Stimulated activated CD4-positive, alpha-beta T cell treated with anti-CD3 and anti-CD28 coated beads, Interleukin-1b, Interleukin-23, amount 100 ng/mL, for 1 hour (primary cell): ENCODE measurements around the gene EIF4G1.
A peak's percentile ranks its signal among the peaks of the same experiment; 100 is the strongest.

Source experiments
- DNase-seq, 2 donors: peaks; one replicate each; pipeline ENCODE4 v3.0.0-alpha.2; 2020; ENCODE audit warnings: low read depth in 2 of 2

EIF4G1 gene

DNA sequence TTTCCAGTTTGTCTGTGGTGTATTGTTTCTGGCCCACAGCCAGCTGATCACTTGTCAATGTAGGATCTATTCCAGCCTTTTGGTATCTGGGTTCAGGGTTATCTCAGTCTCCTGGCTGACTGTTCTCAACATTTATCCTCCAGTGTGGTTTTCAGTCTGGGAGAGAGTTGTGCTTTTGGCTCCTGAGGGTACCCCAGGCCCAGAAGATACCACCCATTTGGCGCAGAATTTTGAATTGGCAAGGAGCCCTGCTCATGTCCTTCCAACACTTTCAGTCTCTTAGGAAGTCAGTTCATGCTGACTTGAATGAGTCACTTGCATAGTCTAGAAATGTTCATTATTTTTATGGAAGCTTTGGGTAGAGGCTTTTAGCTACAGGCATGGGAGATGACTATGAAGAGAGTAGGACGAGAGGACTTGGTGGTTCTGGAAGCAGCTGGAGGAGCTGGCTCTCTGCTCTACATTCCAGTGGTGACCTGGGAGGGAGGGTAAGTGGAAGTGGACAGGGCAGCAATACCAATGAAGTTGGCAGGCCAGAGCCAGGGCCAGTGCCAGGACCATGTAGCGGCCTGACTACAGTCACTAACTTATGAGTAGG, 54.3 kb downstream of the EIF4G1 start:
- no peak for DNase-seq

DNA sequence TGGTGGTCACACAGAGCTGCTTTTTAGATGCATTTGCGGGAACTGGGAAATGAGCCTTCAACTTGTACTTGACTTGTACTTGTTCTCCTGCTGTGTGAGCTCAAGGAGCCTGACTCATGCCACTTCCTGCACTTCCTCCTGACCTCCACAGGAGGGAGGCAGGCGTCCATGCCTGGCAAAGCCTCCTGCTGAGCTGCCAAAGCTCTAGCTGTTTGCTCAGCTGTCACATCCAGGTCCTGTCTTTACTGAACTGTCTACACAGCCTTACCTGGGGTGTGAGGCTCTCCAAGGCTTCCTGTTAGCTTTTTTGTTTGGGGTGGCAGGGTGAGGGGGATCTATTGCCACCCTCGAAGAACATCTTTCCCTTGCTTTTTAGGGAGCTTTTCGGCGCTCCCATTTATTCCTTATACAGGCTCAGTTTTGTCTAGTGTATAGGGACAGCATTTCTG, 57.2 kb downstream of the EIF4G1 start:
- peak in 1 of 2 donors; percentile 41 for DNase-seq

DNA sequence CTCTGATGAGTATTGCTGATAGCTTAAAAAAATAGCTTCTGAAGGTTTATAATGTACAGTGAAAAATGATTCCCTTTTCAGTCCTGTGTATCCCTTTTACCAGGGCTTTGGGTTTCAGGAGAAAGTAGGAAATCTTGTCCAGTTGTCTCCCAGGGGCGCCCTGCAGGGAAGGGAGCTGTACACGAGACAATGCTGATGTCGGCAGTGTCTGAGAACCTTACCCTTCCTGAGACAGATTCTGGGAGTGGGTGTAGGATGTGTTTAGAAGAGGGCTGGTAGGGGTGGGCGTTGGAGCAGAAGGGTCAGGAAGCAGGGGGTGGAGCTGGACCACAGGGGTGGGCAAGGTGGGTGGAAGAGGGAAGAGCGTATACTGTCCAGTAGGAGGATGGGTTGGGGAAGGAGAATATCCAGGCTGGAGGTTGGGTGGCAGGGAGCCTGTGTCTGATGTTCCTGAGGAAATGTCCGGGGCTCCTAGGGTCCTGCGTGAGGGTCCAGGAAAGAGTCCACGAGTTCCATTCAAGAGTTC, 58.0 kb downstream of the EIF4G1 start:
- no peak for DNase-seq

DNA sequence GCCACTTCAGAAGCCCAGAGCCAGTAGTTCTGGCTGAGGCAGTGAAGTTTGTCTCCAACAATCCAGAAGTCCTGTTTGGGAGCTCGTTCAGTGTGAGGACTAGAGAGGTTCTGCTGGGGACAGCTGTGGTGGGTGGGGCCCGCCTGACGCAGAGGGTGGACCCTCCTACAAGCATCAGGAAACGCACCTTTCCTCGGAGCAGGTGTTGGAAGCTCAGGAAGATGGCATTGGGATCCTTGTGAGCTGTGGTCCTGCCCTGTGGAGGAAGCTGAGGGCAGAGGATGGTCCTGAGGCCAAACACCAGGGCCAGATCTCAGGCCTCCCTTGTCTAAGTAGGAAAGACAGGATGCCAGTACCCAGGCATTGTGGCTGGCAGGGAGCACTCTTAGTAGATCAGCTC, 58.5 kb downstream of the EIF4G1 start:
- no peak for DNase-seq

DNA sequence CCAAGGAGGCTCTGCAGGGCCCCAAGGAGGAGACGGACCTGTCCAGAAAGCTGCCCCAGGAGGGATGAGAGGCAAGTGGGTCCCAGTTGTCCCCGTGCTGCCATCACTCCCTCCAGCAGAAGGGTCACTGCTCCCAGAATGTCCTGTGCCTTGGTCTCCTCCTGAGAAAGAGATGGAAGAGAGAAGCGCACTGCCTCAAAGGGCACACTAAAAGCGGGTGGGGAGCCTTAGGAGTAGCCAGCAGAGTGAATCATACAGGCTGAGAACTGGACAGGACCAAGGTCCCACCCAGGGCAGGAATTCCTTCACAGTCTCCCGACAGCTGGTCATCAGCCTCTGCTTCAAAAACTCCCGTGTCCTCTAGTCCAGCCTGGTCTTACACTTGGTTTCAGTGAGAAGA, 59.0 kb downstream of the EIF4G1 start:
- no peak for DNase-seq

DNA sequence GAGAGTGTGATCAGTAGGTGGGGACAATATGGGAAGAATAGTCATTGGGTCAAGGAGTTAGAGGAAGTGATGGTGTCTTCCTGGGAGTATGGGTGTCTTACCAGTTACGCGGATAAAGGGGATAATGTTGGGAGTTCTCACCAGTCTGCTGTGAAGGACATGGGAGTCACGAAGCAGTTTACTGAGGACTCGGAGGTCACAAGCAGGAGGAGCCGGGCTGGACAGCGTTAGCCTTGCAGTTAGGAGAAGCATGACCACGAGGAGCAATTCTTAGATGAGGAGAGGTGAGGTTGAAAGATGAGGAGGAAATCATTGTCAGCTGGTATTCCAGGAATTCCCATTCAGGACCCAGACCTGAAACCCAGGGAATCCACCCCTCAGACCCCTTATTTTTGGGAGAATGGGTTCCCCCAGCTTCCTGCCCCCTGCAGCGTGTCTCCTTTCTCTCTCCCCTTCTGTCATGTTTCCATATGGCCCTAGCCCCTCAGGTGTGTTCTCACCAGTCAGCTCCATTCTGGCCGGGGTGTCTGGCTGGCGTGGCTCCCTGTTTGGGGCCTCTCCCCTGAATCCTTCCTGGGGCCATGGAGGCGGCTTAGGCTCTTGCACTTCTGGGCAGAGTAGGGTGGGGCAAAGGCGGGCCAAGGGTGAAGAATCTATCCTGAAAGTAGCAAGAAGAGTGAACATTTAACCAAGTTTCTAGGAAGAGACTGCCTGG, 61.5 kb downstream of the EIF4G1 start:
- no peak for DNase-seq

DNA sequence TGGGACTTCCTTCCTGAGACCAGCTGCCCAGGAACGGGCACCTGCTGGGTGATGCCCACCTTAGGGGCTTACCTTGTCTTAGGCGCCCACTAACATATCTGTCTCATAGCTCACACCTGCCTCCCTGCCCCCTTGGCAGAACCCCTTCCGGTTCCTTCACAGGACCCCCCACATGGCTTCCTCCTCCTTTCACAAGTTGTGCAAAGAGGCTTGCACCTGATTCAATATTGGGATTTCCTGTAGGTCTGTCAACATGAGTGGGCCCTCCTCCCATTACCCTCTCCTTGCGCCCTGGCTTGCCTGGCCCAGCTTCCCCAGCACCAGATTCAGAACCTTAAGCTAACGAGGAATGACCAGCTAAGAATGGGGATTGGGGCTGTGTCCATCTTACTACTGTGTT, 63.0 kb downstream of the EIF4G1 start:
- DNase-seq = no peak

DNA sequence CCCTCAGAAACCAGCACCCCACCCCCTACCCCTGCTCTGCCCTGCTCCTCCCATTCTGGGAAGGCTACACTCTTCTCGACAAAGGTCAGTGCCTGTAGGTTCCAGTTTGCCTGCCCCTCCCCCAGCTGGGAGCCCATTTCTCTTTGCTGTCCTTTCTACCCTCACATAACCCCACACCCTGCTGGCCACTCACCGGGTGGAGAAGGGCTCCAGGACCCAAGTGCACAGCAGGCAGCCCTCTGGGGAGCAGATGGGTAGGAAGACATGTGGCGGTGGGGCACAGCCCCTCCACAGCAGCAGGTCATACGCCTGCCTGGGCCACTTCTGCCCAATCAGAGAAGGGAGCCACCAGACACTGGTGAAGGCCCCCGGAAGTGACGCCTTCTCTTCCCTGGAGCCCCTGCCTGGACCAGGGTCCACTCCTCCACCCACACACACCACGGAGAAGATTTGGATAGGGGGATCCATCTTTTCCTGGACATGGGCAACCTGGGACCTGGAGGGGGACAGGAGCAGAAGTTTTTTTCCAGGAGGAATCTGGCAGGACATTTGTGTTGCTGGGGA, 63.6 kb downstream of the EIF4G1 start, which contains the start of gene THPO:
TSS of gene THPO (minus strand) at position 326 of the 564 bp plus-strand sequence. CDS start 1,948 bp downstream, outside the sequence.
- DNase-seq = no peak

DNA sequence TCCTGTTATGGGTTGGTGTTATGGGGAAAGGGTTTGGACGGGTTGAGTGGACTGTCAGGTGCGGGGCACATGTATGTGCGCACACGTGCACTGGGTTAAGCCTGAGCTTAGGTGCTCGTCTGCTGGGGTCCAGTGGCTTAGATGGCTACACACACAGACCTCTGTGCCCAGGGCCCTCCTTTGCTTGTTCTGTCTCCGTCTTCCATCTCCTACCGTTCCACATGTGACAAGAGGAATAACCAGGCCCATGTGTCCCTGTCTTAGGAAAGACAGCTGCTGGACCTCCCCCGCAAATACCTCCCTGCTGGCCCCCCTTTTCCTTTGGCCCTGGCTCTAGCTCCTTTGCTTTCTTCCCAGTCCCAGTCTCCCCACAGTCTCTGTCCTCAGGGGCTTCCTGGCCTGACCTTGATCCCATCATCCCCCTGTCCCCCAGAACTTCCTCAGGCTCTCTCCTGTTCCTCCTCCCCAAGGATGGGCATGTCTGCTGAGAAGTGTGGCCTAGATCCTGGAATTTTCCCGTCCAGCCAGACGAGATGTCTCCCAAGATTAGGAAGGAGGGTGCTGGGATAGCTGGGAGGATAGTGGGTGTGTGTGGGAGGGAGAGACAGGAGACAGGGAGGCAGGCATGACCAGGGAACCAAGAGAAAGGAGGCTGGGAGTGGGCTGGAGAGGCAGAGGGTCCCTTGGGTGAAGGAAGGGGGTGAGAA, 64.4 kb downstream of the EIF4G1 start:
- DNase-seq = no peak

DNA sequence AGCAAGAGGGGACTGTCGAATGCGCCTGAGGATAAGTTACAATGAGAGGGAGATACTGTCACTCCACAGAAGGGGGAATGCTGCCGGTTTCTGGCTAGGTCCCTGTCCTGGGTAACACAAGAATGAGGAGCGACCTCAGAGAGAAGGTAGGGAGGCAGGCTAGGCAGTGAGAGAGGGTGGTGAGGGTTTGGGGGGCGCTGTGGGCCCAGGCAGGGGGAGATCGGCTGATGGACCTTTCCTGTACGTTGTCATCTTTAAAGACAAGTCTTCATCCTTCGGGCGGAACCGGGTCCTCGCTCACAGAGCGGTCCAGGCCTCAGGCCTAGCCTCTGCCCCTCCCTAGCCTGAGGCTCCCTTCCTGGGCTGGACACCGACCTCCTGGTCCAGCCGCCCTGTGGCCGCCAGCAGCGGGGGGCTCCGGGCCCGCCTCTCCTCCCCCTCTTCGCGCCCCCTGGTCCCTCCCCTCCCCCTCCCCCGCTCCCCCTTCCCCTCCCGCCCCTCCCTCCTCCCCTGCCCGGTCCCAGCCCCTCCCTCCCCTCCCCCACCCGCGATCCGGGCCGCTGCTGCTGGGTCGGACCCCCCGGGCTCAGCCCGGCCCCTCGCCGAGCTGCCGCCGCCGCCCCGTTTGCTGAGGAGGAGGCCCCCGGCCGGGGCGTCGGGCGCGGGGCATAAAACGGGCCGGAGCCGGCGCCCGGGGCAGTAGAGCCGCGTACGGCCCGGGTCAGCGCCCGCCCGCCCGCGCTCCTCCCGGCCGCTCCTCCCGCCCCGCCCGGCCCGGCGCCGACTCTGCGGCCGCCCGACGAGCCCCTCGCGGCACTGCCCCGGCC, 65.2 kb downstream of the EIF4G1 start, which contains the start of gene CHRD:
TSS of gene CHRD (plus strand) at position 697 of the 827 bp plus-strand sequence. CDS start 265 bp downstream, outside the sequence.
- DNase-seq = no peak

DNA sequence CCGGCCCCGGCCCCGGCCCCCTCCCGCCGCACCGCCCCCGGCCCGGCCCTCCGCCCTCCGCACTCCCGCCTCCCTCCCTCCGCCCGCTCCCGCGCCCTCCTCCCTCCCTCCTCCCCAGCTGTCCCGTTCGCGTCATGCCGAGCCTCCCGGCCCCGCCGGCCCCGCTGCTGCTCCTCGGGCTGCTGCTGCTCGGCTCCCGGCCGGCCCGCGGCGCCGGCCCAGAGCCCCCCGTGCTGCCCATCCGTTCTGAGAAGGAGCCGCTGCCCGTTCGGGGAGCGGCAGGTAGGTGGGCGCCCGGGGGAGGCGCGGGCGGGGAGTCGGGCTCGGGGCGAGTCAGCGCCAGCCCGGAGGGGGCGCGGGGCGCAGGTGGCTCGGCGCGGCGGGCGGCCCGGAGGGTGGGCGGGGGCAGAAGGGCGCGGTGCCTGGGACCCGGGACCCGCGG, 65.8 kb downstream of the EIF4G1 start:
- no peak for DNase-seq

DNA sequence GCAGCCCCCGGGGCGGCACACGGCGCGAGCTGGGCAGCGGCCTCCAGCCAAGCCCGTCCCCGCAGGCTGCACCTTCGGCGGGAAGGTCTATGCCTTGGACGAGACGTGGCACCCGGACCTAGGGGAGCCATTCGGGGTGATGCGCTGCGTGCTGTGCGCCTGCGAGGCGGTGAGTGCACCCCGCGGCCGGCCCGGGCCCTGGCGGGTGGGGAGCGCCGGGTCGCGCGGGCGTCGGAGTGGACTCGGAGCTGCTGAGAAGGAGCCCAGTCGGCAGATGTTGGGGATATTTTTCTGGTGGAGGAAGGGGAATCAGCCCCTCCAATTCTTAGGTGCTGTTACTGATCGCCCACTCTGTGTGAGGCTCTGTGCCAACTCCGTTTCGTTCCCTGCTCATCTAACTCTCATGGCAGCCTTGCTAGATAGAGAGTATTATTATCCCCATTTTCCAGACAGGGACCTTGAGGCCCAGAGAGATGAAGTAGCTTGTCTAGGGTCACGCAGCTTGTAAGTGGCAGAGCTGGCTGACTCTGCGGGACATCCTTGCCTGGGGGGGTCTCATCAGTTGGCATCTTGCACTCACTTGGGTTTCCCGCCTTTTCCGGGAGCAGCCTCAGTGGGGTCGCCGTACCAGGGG, 66.3 kb downstream of the EIF4G1 start:
- DNase-seq = no peak

DNA sequence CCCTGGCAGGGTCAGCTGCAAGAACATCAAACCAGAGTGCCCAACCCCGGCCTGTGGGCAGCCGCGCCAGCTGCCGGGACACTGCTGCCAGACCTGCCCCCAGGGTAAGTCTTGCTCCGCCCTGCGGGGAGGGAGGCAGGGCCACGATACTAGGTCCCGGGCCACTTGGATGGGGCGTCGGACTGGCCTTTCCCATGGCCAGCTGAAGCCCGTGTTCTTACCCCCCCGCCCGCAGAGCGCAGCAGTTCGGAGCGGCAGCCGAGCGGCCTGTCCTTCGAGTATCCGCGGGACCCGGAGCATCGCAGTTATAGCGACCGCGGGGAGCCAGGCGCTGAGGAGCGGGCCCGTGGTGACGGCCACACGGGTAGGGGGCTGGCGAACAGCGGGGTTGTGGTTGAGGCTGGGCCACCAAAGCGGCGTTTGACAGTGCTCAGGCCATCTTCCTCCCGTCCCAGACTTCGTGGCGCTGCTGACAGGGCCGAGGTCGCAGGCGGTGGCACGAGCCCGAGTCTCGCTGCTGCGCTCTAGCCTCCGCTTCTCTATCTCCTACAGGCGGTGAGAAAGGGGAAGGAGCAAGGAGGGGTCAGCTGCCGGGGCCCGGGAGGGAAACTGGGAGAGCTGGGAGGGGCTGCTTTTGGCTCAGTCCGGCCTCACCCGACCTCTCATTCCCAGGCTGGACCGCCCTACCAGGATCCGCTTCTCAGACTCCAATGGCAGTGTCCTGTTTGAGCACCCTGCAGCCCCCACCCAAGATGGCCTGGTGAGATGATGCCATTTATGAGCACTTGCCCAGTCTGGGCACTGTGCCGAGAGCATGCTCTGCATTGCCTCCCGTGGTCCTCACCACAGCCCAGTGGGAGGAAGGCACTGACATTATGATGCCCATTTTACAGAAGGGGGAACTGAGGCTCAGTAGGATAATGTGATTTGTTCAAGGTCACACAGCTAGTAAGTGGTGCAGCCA, 67.1 kb downstream of the EIF4G1 start:
- DNase-seq = no peak

DNA sequence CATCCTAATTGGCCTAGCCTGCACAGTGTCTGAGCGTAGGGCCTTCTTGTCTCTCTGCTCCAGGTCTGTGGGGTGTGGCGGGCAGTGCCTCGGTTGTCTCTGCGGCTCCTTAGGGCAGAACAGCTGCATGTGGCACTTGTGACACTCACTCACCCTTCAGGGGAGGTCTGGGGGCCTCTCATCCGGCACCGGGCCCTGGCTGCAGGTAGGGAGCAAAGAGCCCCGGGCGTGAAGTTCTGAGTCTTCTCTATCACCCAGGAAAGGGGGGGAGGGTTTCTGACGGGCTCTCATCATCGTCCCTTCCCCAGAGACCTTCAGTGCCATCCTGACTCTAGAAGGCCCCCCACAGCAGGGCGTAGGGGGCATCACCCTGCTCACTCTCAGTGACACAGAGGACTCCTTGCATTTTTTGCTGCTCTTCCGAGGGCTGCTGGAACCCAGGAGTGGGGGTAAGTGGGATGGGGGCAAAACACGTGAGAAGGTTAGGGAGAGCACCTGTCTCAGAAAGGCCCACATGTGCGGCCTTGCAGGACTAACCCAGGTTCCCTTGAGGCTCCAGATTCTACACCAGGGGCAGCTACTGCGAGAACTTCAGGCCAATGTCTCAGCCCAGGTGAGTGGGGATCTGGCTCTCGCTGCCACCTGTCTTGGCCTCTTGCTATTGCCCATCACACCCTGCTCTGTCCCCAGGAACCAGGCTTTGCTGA, 68.1 kb downstream of the EIF4G1 start:
- DNase-seq = no peak

DNA sequence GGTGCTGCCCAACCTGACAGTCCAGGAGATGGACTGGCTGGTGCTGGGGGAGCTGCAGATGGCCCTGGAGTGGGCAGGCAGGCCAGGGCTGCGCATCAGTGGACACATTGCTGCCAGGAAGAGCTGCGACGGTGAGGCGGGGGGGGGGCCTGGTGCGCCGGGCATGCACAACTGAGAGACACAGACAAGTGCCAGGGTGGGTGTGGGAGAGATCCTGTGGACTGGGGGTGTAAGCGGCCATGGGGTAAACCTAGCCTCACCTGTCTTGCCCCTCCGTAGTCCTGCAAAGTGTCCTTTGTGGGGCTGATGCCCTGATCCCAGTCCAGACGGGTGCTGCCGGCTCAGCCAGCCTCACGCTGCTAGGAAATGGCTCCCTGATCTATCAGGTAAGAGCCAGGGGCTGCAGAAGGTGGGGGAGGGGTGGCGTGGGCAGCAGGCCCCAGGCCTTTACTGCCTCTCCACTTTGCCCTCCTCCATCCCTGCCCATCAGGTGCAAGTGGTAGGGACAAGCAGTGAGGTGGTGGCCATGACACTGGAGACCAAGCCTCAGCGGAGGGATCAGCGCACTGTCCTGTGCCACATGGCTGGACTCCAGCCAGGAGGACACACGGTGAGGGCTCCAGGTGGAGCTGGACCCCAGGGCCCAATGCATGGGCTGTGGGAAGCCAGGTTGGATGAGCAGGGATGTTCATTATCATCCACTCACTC, 68.8 kb downstream of the EIF4G1 start:
- no peak for DNase-seq

DNA sequence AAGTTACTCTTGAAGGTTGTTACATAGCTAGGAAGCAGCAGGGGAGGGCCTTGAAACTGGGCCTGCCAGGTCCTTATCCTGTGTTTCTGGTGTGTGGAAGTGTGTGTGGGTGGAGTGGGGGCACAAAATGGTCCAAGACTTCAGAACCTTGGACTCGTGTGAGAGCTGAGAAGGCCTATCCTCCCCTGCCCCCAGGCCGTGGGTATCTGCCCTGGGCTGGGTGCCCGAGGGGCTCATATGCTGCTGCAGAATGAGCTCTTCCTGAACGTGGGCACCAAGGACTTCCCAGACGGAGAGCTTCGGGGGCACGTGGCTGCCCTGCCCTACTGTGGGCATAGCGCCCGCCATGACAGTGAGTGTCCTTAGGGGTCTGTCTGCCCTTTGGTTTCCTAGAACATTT, 69.9 kb downstream of the EIF4G1 start:
- DNase-seq = no peak
